ENCODE data around the gene PPFIBP2. TPM values are rescaled to one million over a fixed set of nuclear protein-coding genes. Genes with fewer than 3 reads are reported as not detected.

PPFIBP2 gene
- total and polyA plus RNA-seq, 2 of the 13 experiments (the other 11 are each of a cell fraction or from before 2014, with no cell fraction given): 15.0 to 52.5 TPM

GRCh38 chr11:7612661-7613393 lies 99.0 kb downstream of the PPFIBP2 start (continued):
- TF ChIP-seq JUND (CRISPR knock-in tag; IDR thresholded peaks at IDR 0.05) (no peak), ZBTB8A (CRISPR knock-in tag; IDR thresholded peaks at IDR 0.05; ENCODE audit: borderline replicate concordance, low read depth) (no peak), EZH2 (conservative IDR thresholded peaks at IDR 0.05; ENCODE audit: low read depth, low read length) (no peak), CBFB (CRISPR knock-in tag; IDR thresholded peaks at IDR 0.05) (no peak), MZF1 (CRISPR knock-in tag; IDR thresholded peaks at IDR 0.05; ENCODE audit: borderline replicate concordance) (no peak), SP140L (CRISPR knock-in tag; IDR thresholded peaks at IDR 0.05; ENCODE audit: borderline replicate concordance) (no peak), ZNF788 (CRISPR knock-in tag; IDR thresholded peaks at IDR 0.05; ENCODE audit: borderline replicate concordance) (no peak), NFE2L2 (IDR thresholded peaks at IDR 0.05; ENCODE audit: low read length) (no peak), TFDP2 (CRISPR knock-in tag; IDR thresholded peaks at IDR 0.05) (no peak), ETV6 (CRISPR knock-in tag; conservative IDR thresholded peaks at IDR 0.05) (no peak), ZFX (CRISPR knock-in tag; IDR thresholded peaks at IDR 0.05; ENCODE audit: low read depth) (no peak), ZNF430 (CRISPR knock-in tag; IDR thresholded peaks at IDR 0.05) (no peak), PRPF4 (IDR thresholded peaks at IDR 0.05; ENCODE audit: low read depth, low read length, poor library complexity, severe bottlenecking) (no peak), SIX4 (CRISPR knock-in tag; IDR thresholded peaks at IDR 0.05) (no peak), KMT2B (CRISPR knock-in tag; IDR thresholded peaks at IDR 0.05) (no peak), NFKB2 (CRISPR knock-in tag; IDR thresholded peaks at IDR 0.05; ENCODE audit: borderline replicate concordance) (no peak), MTF1 (CRISPR knock-in tag; IDR thresholded peaks at IDR 0.05) (no peak), RBM39 (IDR thresholded peaks at IDR 0.05; ENCODE audit: low read depth, low read length, poor library complexity, severe bottlenecking) (no peak), ZSCAN20 (CRISPR knock-in tag; IDR thresholded peaks at IDR 0.05; ENCODE audit: borderline replicate concordance) (no peak)
- TF ChIP-seq, protein P1, sequence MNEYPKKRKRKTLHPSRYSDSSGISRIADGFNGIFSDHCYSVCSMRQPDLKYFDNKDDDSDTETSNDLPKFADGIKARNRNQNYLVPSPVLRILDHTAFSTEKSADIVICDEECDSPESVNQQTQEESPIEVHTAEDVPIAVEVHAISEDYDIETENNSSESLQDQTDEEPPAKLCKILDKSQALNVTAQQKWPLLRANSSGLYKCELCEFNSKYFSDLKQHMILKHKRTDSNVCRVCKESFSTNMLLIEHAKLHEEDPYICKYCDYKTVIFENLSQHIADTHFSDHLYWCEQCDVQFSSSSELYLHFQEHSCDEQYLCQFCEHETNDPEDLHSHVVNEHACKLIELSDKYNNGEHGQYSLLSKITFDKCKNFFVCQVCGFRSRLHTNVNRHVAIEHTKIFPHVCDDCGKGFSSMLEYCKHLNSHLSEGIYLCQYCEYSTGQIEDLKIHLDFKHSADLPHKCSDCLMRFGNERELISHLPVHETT (CRISPR knock-in tag; conservative IDR thresholded peaks at IDR 0.05): no peak
- TF ChIP-seq, protein P2, sequence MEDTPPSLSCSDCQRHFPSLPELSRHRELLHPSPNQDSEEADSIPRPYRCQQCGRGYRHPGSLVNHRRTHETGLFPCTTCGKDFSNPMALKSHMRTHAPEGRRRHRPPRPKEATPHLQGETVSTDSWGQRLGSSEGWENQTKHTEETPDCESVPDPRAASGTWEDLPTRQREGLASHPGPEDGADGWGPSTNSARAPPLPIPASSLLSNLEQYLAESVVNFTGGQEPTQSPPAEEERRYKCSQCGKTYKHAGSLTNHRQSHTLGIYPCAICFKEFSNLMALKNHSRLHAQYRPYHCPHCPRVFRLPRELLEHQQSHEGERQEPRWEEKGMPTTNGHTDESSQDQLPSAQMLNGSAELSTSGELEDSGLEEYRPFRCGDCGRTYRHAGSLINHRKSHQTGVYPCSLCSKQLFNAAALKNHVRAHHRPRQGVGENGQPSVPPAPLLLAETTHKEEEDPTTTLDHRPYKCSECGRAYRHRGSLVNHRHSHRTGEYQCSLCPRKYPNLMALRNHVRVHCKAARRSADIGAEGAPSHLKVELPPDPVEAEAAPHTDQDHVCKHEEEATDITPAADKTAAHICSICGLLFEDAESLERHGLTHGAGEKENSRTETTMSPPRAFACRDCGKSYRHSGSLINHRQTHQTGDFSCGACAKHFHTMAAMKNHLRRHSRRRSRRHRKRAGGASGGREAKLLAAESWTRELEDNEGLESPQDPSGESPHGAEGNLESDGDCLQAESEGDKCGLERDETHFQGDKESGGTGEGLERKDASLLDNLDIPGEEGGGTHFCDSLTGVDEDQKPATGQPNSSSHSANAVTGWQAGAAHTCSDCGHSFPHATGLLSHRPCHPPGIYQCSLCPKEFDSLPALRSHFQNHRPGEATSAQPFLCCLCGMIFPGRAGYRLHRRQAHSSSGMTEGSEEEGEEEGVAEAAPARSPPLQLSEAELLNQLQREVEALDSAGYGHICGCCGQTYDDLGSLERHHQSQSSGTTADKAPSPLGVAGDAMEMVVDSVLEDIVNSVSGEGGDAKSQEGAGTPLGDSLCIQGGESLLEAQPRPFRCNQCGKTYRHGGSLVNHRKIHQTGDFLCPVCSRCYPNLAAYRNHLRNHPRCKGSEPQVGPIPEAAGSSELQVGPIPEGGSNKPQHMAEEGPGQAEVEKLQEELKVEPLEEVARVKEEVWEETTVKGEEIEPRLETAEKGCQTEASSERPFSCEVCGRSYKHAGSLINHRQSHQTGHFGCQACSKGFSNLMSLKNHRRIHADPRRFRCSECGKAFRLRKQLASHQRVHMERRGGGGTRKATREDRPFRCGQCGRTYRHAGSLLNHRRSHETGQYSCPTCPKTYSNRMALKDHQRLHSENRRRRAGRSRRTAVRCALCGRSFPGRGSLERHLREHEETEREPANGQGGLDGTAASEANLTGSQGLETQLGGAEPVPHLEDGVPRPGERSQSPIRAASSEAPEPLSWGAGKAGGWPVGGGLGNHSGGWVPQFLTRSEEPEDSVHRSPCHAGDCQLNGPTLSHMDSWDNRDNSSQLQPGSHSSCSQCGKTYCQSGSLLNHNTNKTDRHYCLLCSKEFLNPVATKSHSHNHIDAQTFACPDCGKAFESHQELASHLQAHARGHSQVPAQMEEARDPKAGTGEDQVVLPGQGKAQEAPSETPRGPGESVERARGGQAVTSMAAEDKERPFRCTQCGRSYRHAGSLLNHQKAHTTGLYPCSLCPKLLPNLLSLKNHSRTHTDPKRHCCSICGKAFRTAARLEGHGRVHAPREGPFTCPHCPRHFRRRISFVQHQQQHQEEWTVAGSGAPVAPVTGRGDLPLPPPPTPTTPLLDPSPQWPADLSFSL (CRISPR knock-in tag; IDR thresholded peaks at IDR 0.05): no peak
